SK-N-MC (cell line): Measurements from ENCODE around the gene WDR72.

Experiments
- EZH2 ChIP-seq: fragments of 200-600 bp; sonication (generic); IDR thresholded peaks from one replicate; pipeline ENCODE4 v1.6.1; 2017; ENCODE audit warnings: antibody characterized with exemption
- FOXP2 ChIP-seq: optimal IDR thresholded peaks from 2 replicates; pipeline ENCODE3; 2011; ENCODE audit warnings: mild to moderate bottlenecking, moderate library complexity; ENCODE audit not compliant: insufficient read depth; ENCODE audit errors: extremely low read length, control extremely low read depth
- POLR2AphosphoS5 ChIP-seq: IDR thresholded peaks from 2 replicates; pipeline ENCODE4 v1.6.1; 2012; ENCODE audit warnings: mild to moderate bottlenecking, low read depth, low read length, borderline replicate concordance

GRCh38 chr15:53581513-53581912 is 177.9 kb downstream of the WDR72 start:
- TF ChIP-seq POLR2AphosphoS5 (no peak), EZH2 (no peak), FOXP2 (no peak)
